Stomach (tissue), 4 donors: ENCODE results near the gene PIGL.

Experiments
- CTCF ChIP-seq, 7 experiments: fragments of 450-650 bp in 4 of 7; fragments of 200-600 bp in 3 of 7; sonication (generic) in 3 of 7; IDR thresholded peaks; one replicate each; pipeline ENCODE4 v1.5.1; 2016 to 2019; ENCODE audit warnings: antibody characterized with exemption in 7 of 7, control low read depth in 2 of 7, mild to moderate bottlenecking in 1 of 7
- EP300 ChIP-seq: sonication (generic); formaldehyde crosslinking; IDR thresholded peaks from one replicate; pipeline ENCODE4 v1.6.1; 2017; ENCODE audit warnings: antibody characterized with exemption
- POLR2A ChIP-seq, 4 donors: fragments of 450-650 bp; IDR thresholded peaks; one replicate each; pipeline ENCODE4 v1.6.1; 2016; ENCODE audit warnings: antibody characterized with exemption in 4 of 4, control low read depth in 2 of 4, mild to moderate bottlenecking in 1 of 4, moderate library complexity in 1 of 4
- POLR2AphosphoS5 ChIP-seq, 3 donors: sonication (generic); formaldehyde crosslinking; IDR thresholded peaks; one replicate each; pipeline ENCODE4 v1.6.1; 2016; ENCODE audit warnings: antibody characterized with exemption in 3 of 3

GRCh38 chr17:16352303-16352666 lies 135.3 kb downstream of the PIGL start:
- TF ChIP-seq CTCF (IDR thresholded peaks at IDR 0.05) (no peak), POLR2AphosphoS5 (IDR thresholded peaks at IDR 0.05) (no peak), EP300 (no peak), POLR2A (IDR thresholded peaks at IDR 0.05) (no peak)
